ENCODE measurements around the gene DEFB132.
A peak's percentile ranks its signal among the peaks of the same experiment; 100 is the strongest.
"Not testable (repeated sequence)": the region's sequence is repeated elsewhere in the genome, so short reads cannot be mapped to it uniquely, and the experiment has no call there.

Gene DEFB132, protein sequence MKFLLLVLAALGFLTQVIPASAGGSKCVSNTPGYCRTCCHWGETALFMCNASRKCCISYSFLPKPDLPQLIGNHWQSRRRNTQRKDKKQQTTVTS

GRCh38 chr20:257419-257818 lies at the start of gene DEFB132:
DEFB132 (plus strand) TSS chr20:257724; CDS start chr20:257779, 55 bp downstream.
- no peak for DNase-seq

- peak; percentile 50 for DNase-seq
These were observed 48.5 kb upstream of the DEFB132 start for GRCh38 chr20:208942-209566.

- DNase-seq = peak; percentile 23
These were observed 46.6 kb upstream of the DEFB132 start for GRCh38 chr20:210809-211502.

GRCh38 chr20:214383-214782 lies 43.1 kb upstream of the DEFB132 start:
- no peak for DNase-seq

GRCh38 chr20:215796-216195 lies 41.7 kb upstream of the DEFB132 start:
- no peak for DNase-seq

GRCh38 chr20:217266-217665 lies 40.3 kb upstream of the DEFB132 start:
- DNase-seq = no peak

DNA sequence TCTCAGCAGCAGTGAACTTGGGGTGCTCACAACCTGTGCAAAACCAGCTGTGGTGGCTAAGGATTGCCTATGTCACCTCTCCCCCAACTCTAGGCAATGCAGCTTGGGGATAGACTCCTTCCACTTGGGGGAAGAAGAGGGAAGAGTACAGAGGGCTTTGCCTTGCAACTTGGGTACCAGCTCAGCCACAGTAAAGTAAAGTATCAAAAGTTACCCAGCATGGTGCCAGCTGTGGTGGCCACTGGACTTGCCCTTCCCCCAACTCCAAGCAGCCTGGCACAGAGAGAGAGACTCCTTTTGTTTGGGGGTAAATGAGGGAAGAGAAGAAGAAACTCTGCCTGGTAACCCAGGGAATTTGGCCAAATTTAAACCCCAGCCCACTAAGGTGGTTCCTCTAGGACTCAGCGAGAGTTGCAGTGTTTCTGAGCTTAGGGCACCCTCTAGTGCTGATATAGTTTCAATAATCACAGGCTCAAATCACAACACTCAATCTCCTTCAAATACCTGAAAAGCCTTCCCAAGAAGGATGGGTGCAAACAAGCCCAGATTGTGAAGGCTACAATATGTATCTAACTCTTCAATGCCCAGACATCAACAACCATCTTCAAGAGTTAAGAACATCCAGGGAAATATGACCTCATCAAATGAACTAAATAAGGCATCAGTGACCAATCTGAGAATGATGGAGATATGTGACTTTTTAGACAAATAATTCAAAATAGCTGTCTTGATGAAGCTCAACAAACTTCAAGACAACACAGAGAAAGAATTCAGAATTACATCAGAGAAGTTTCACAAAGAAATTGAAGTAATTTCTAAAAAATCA lies 38.0 kb upstream of the DEFB132 start:
- DNase-seq = peak; percentile 61

DNA sequence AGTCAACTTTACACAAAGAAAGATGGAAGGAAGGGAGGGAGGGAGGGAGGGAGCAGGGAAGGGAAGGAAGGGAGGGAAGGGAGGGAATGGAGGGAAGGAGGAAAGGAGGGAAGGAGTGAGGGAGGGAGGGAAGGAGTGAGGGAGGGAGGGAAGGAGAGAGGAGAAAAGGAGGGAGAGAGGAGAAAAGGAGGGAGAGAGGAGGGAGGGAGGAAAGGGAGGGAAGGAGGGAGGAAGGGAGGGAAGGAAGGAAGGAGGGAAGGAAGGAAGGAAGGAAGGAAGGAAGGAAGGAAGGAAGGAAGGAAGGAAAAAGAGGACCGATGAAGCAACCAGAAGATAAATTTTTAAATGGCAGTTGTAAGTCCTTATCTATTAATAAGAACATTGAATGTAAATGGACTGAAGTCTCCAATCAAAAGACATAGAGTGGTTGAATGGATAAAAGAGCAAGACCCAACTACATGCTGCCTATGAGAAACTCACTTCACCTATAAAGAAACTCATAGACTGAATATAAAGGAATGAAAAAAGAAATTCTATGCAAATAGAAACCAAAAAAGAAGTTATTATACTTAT lies 36.2 kb upstream of the DEFB132 start:
- no peak for DNase-seq

DNA sequence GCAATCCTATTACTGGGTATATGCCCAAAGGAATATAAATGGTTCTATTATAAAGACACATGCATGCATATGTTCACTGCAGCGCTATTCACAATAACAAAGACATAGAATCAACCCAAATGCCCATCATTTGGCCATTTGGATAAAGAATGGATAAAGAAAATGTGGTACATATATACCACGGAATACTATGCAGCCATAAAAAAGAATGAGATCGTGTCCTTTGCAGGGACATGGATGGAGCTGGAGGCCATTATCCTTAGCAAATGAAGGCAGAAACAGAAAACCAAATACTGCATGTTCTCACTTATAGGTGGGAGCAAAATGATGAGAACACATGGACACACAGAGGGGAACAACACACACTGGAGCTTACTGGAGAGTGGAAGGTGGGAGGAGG lies 31.6 kb upstream of the DEFB132 start:
- DNase-seq = not testable (repeated sequence)

- DNase-seq = no peak
These were observed 30.6 kb upstream of the DEFB132 start, which contains the start of gene DEFB129 for GRCh38 chr20:226958-227357. DEFB129 (plus strand) TSS chr20:227258; CDS start chr20:227289, 31 bp downstream.

GRCh38 chr20:227439-228105 lies 30.0 kb upstream of the DEFB132 start:
- no peak for DNase-seq

DNA sequence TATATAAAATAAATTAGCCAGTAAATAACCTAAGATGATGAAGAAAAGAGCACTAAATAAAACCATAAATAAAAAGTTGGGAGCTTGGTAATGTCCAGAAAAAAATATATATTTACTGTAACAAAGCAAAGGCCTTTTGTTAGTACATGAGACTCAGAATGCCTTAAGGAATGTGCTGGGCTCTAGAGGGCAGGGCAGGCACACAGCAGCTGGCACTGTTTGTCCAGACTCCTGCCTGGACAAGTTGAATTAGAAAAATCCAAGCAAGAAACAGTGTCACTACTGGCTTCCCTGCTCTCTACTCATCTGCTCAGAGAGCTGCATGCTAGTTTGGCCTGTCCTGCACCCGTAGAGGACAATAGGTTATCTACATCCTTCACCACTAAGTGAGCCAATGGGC lies 21.6 kb upstream of the DEFB132 start:
- DNase-seq = no peak

GRCh38 chr20:237489-237888 lies 20.0 kb upstream of the DEFB132 start:
- no peak for DNase-seq

GRCh38 chr20:237929-238328 lies 19.6 kb upstream of the DEFB132 start:
- DNase-seq = no peak

GRCh38 chr20:242905-243304 lies 14.6 kb upstream of the DEFB132 start:
- no peak for DNase-seq

GRCh38 chr20:251354-251753 lies 6.2 kb upstream of the DEFB132 start:
- no peak for DNase-seq

DNA sequence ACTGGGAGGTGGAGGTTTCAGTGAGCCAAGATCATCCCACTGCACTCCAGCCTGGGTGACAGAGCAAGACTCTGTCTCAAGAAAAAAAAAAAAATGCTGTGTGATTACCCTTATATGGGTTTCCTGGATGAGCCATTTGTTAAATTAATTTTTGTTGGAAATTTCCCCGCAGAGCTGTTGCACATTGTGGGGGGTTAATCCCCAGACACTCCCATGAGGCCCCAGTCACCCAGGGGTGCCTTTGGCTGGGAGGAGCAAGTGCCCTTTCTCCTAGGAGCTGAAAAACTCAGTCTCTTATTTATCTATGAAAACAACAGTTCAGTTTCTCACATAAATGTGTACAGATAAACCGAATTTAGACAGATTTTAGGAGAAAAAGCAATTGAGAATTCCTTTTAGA lies 4.7 kb upstream of the DEFB132 start:
- DNase-seq = no peak

DNA sequence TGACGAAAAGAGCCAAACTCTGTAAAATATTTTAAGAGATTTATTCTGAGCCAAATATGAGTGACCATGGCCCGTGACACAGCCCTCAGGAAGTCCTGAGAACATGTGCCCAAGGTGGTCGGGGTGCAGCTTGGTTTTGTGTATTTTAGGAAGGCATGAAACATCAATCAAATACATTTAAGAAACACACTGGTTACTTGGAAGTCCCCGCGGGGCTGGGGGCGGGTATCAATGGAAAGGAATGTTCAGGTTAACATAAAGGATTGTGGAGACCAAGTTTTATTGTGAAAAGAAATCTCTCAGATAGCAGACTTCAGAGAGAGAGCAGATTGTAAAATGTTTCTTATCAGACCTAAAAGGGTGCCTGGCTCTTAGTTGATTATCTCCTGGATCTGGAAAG lies 4.1 kb upstream of the DEFB132 start:
- not testable (repeated sequence) for DNase-seq

DNA sequence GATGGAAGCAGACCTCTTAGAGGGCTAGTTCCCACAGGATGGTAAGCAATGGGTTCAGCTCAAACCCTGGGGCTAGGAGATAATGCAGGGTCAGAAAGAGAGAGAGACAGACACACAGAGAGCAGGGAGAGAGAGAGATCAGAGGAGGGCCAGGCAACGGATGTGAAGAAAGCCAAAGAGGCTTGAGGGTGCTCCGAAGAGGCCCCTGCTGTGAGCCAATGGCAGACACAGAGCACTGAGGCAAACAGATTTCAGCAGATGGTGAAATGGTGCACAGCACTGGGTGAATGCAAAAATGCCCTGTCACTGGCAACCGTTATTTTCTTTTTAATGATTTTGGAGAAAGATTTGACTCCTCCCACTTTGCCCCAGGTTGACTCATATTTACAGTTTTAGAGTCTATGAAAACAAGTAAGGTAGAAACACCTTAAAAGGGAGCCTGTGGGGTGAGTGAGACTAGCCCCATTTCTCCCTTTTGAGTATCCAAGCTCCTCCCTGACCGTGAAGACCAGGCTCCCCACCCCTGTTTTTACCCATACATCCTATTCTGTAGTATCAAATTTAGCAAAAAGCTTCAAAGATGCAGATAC lies 840 bp downstream of the DEFB132 start:
- no peak for DNase-seq

DNA sequence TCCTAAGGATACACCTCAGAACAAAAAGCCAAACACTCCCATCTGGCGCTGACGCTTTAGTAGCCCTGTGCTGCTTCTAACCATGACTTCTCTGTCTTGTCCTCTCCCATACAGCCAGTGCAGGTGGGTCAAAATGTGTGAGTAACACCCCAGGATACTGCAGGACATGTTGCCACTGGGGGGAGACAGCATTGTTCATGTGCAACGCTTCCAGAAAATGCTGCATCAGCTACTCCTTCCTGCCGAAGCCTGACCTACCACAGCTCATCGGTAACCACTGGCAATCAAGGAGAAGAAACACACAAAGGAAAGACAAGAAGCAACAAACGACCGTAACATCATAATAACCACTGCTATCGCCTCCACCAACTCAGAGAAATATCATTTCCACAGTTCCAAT lies 1.4 kb downstream of the DEFB132 start:
- DNase-seq = no peak

GRCh38 chr20:259981-260380 lies 2.5 kb downstream of the DEFB132 start:
- no peak for DNase-seq

- DNase-seq = no peak
These were observed 6.2 kb downstream of the DEFB132 start for GRCh38 chr20:263701-264100.
